BE2C (cell line): ENCODE data around the gene ZMYND8.
"Not testable (repeated sequence)": the region's sequence is repeated elsewhere in the genome, so short reads cannot be mapped to it uniquely, and the experiment has no call there.

ENCODE experiments used
- DNase-seq: peaks from one replicate; pipeline ENCODE4 v3.0.0-alpha.2; 2020
- H3K27me3 ChIP-seq: fragments of 250-450 bp; sonication (Bioruptor Pico); 2 replicates; pipeline ENCODE4 v1.5.1; 2020; ENCODE audit warnings: mild to moderate bottlenecking
- H3K36me3 ChIP-seq: fragments of 250-450 bp; sonication (Bioruptor Pico); 2 replicates; pipeline ENCODE4 v1.5.1; 2020; ENCODE audit warnings: mild to moderate bottlenecking
- H3K4me1 ChIP-seq: fragments of 250-450 bp; sonication (Bioruptor Pico); 2 replicates; pipeline ENCODE4 v1.5.1; 2020
- H3K4me3 ChIP-seq: 2 replicates; pipeline ENCODE4 v1.5.1; 2011; ENCODE audit warnings: low read depth, low read length
- H3K9me3 ChIP-seq: fragments of 250-450 bp; sonication (Bioruptor Pico); 2 replicates; pipeline ENCODE4 v1.5.1; 2020
- CTCF ChIP-seq: IDR thresholded peaks from 2 replicates; pipeline ENCODE4 v1.5.1; 2012; ENCODE audit warnings: mild to moderate bottlenecking, low read depth, low read length

The ZMYND8 gene

GRCh38 chr20:47283411-47283810, 73.1 kb downstream of the ZMYND8 start:
- H3K9me3 ChIP-seq, result no peaks in the 10 kb centered on the region
- DNase-seq, result no peak
- H3K4me1 ChIP-seq, result no peaks in the 10 kb centered on the region
- no peaks in the 10 kb centered on the region for H3K27me3 ChIP-seq
- H3K36me3 ChIP-seq, result peaks cover 88% of the 10 kb centered on the region
- no peak overlapping the region for H3K4me3 ChIP-seq
- no peak for TF ChIP-seq CTCF

- Histone ChIP-seq H3K4me1 (no peaks in the 10 kb centered on the region), H3K27me3 (no peaks in the 10 kb centered on the region), H3K4me3 (no peak overlapping the region), H3K9me3 (no peaks in the 10 kb centered on the region), H3K36me3 (peaks cover 88% of the 10 kb centered on the region)
- no peak for TF ChIP-seq CTCF
- no peak for DNase-seq
Observed at GRCh38 chr20:47282864-47283263, 73.6 kb downstream of the ZMYND8 start.

- no peak for TF ChIP-seq CTCF
- H3K36me3 ChIP-seq, result peaks cover 85% of the 10 kb centered on the region
- no peak for DNase-seq
- H3K4me3 ChIP-seq, result no peak overlapping the region
- no peaks in the 10 kb centered on the region for H3K27me3 ChIP-seq
- no peaks in the 10 kb centered on the region for H3K9me3 ChIP-seq
- H3K4me1 ChIP-seq, result no peaks in the 10 kb centered on the region
Observed at GRCh38 chr20:47281376-47281775, 75.1 kb downstream of the ZMYND8 start.

- no peaks in the 10 kb centered on the region for H3K27me3 ChIP-seq
- H3K4me1 ChIP-seq, result no peaks in the 10 kb centered on the region
- peaks cover 85% of the 10 kb centered on the region for H3K36me3 ChIP-seq
- no peak for DNase-seq
- no peak overlapping the region for H3K4me3 ChIP-seq
- TF ChIP-seq CTCF, result no peak
- no peaks in the 10 kb centered on the region for H3K9me3 ChIP-seq
Observed at GRCh38 chr20:47280668-47281067, 75.8 kb downstream of the ZMYND8 start.

- H3K27me3 ChIP-seq, result no peaks in the 10 kb centered on the region
- H3K9me3 ChIP-seq, result no peaks in the 10 kb centered on the region
- no peaks in the 10 kb centered on the region for H3K4me1 ChIP-seq
- H3K4me3 ChIP-seq, result no peak overlapping the region
- peaks cover 84% of the 10 kb centered on the region for H3K36me3 ChIP-seq
- TF ChIP-seq CTCF, result no peak
- DNase-seq, result no peak
Observed at GRCh38 chr20:47280228-47280627, 76.3 kb downstream of the ZMYND8 start.

GRCh38 chr20:47278907-47279348, 77.6 kb downstream of the ZMYND8 start:
- Histone ChIP-seq H3K27me3 (no peaks in the 10 kb centered on the region), H3K36me3 (peaks cover 86% of the 10 kb centered on the region), H3K4me1 (no peaks in the 10 kb centered on the region), H3K9me3 (no peaks in the 10 kb centered on the region), H3K4me3 (no peak overlapping the region)
- no peak for TF ChIP-seq CTCF
- no peak for DNase-seq

GRCh38 chr20:47277535-47277872, 79.0 kb downstream of the ZMYND8 start:
- H3K9me3 ChIP-seq, DNase-seq, H3K27me3 ChIP-seq, H3K4me3 ChIP-seq, H3K4me1 ChIP-seq: not testable (repeated sequence)
- H3K36me3 ChIP-seq, result peaks cover 86% of the 10 kb centered on the region
